PFSK-1 (cell line): ENCODE results near the gene HAP1.

Source experiments
- FOXP2 ChIP-seq: optimal IDR thresholded peaks from 2 replicates; pipeline ENCODE3; 2011; ENCODE audit warnings: borderline replicate concordance, control low read depth, inconsistent platforms; ENCODE audit not compliant: insufficient read depth; ENCODE audit errors: extremely low read length, extremely low read depth
- POLR2AphosphoS5 ChIP-seq: IDR thresholded peaks from 2 replicates; pipeline ENCODE4 v1.6.1; 2012; ENCODE audit warnings: low read depth, mild to moderate bottlenecking, control low read depth, low read length, moderate library complexity
- REST ChIP-seq, 2 experiments: IDR thresholded peaks; 2 replicates each; pipeline versions ENCODE4 v1.6.1 to v1.8.0; 2011 to 2012; ENCODE audit warnings: low read depth in 2 of 2, low read length in 2 of 2, control low read depth in 1 of 2, inconsistent platforms in 1 of 2, mild to moderate bottlenecking in 1 of 2, moderate library complexity in 1 of 2; ENCODE audit not compliant: insufficient read depth in 1 of 2
- SIN3A ChIP-seq: IDR thresholded peaks from 2 replicates; pipeline ENCODE4 v1.6.1; 2012; ENCODE audit warnings: mild to moderate bottlenecking, low read length, moderate library complexity, borderline replicate concordance; ENCODE audit not compliant: insufficient read depth
- TAF1 ChIP-seq: IDR thresholded peaks from 2 replicates; pipeline ENCODE4 v1.6.1; 2012; ENCODE audit warnings: low read length, control low read depth, borderline replicate concordance; ENCODE audit not compliant: insufficient read depth

DNA sequence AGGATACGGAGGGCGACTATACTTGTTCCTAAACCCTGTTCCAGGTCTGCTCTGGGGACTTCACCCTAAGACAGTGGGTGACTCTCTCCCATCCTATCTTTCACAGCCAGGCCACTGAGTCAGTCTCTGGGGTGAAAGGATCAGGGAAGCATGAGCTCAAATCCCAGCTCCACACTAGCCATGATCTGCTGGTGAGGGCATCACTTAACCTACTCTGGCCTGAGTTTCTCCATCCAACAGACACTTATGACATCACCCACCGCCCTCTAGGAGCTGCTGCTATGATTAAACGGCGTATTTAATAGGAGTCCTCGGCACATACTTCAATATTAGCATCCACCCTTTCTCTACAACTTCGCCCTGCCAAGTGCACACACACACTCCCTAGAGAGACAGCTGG is 12.2 kb downstream of the HAP1 start:
- TF ChIP-seq POLR2AphosphoS5 (no peak), TAF1 (no peak), REST (IDR thresholded peaks at IDR 0.05; ENCODE audit: insufficient read depth in 1 of 2, low read depth in 2 of 2, low read length in 2 of 2) (no peak), FOXP2 (no peak), SIN3A (no peak)
